GM12878 (cell line): Measurements from ENCODE around the gene C2orf92. TPM values are rescaled to one million over a fixed set of nuclear protein-coding genes. Genes with fewer than 3 reads are reported as not detected.
A peak's percentile ranks its signal among the peaks of the same experiment; 100 is the strongest.

Experiments used
- GATAD2B ChIP-seq: fragments of 450-650 bp; conservative IDR thresholded peaks from 2 replicates; pipeline ENCODE4 v1.6.1; 2017; ENCODE audit warnings: low read depth, mild to moderate bottlenecking, moderate library complexity
- MYB ChIP-seq: fragments of 150-350 bp; IDR thresholded peaks from 2 replicates; pipeline ENCODE4 v1.6.1; 2014; ENCODE audit warnings: mild to moderate bottlenecking, low read depth, low read length, borderline replicate concordance
- NR2C1 ChIP-seq: fragments of 450-650 bp; IDR thresholded peaks from 2 replicates; pipeline ENCODE4 v1.6.1; 2017; ENCODE audit warnings: antibody characterized with exemption, mild to moderate bottlenecking, moderate library complexity
- SPI1 ChIP-seq: IDR thresholded peaks from 2 replicates; pipeline ENCODE4 v1.6.1; 2011; ENCODE audit warnings: low read depth, mild to moderate bottlenecking, low read length, moderate library complexity, borderline replicate concordance; ENCODE audit not compliant: insufficient read depth
- SREBF2 ChIP-seq: IDR thresholded peaks from 2 replicates; pipeline ENCODE4 v1.6.1; 2012; ENCODE audit warnings: mild to moderate bottlenecking, low read length
- polyA plus RNA-seq, 11 experiments: library from polyadenylated mRNA; depleted of rRNA in 4 of 11; unstranded in 6 of 11; stranded (reverse) in 5 of 11; fragments of >200 nt; fragmentation: Nextera tagmentation in 4 of 11; fragmentation: Illumina TruSeq in 1 of 11; extraction: Ambion mirVana in 4 of 11; extraction: Trizol in 1 of 11; gene quantifications; 1 replicate in 1 of 11; 2 replicates in 10 of 11; pipeline versions ENCODE4 v1.2.1 to v1.2.3, GENCODE V29; 2011 to 2016; ENCODE audit warnings: inconsistent platforms in 2 of 11, missing spikeins in 2 of 11, low read depth in 1 of 11
- total RNA-seq, 4 experiments: library from RNA; depleted of rRNA in 3 of 4; stranded (reverse); fragments of >200 nt in 3 of 4; fragmentation: Illumina TruSeq in 1 of 4; extraction: Trizol in 1 of 4; gene quantifications; 2 replicates each; pipeline versions ENCODE4 v1.2.1 to v1.2.3, GENCODE V29; 2013 to 2021
- TF ChIP-seq, protein P1 (sequence below): fragments of 450-650 bp; conservative IDR thresholded peaks from 2 replicates; pipeline ENCODE4 v1.6.1; 2017; ENCODE audit warnings: mild to moderate bottlenecking, moderate library complexity
- TF ChIP-seq, protein P2 (sequence below): IDR thresholded peaks from 2 replicates; pipeline ENCODE4 v1.6.1; 2011; ENCODE audit warnings: mild to moderate bottlenecking, low read depth, low read length, moderate library complexity; ENCODE audit not compliant: insufficient replicate concordance

C2orf92 gene
- total and polyA plus RNA-seq, 10 of the 15 experiments (the other 5 are each of a cell fraction or from before 2014, with no cell fraction given), result 0.40 to 10.1 (median 3.7) TPM

DNA sequence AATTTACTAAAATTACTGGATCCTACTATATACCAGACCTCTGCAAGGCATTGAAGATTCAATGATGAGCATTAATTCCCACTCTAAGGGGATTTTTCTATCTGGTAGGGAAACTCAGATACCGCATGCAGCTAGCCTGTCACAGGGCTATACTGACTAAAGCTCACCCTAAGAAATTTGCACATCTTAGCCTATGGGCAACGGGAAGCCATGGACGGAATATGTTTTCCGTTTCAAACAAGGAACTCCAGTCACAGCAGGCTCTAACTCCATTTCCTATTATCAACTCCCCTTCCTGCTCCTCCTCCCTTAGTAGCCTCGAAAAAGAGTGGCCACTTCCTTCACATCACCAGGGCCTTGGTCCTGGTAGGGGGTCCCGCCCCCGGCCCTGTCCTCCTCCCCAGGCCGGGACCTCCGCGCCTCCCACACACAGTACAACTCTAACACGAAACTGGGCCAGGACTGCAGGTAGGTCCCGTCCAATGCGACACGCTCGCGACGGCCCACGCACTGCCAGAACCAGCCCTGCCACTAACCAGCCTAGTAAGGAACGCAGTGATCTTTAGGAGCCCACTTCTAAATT lies 24.3 kb upstream of the C2orf92 start (continued):
- TF ChIP-seq, protein P1, sequence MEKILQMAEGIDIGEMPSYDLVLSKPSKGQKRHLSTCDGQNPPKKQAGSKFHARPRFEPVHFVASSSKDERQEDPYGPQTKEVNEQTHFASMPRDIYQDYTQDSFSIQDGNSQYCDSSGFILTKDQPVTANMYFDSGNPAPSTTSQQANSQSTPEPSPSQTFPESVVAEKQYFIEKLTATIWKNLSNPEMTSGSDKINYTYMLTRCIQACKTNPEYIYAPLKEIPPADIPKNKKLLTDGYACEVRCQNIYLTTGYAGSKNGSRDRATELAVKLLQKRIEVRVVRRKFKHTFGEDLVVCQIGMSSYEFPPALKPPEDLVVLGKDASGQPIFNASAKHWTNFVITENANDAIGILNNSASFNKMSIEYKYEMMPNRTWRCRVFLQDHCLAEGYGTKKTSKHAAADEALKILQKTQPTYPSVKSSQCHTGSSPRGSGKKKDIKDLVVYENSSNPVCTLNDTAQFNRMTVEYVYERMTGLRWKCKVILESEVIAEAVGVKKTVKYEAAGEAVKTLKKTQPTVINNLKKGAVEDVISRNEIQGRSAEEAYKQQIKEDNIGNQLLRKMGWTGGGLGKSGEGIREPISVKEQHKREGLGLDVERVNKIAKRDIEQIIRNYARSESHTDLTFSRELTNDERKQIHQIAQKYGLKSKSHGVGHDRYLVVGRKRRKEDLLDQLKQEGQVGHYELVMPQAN, result peak; percentile 63; the same call in 1 of the 2 replicates
- no peak for TF ChIP-seq SREBF2
- no peak for TF ChIP-seq NR2C1
- TF ChIP-seq GATAD2B, result no peak
- TF ChIP-seq MYB, result no peak
- TF ChIP-seq SPI1, result no peak
- TF ChIP-seq, protein P2, sequence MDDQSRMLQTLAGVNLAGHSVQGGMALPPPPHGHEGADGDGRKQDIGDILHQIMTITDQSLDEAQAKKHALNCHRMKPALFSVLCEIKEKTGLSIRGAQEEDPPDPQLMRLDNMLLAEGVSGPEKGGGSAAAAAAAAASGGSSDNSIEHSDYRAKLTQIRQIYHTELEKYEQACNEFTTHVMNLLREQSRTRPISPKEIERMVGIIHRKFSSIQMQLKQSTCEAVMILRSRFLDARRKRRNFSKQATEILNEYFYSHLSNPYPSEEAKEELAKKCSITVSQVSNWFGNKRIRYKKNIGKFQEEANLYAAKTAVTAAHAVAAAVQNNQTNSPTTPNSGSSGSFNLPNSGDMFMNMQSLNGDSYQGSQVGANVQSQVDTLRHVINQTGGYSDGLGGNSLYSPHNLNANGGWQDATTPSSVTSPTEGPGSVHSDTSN, result no peak
- TF ChIP-seq, all 136 proteins: peak for 7
